ENCODE data around the gene HOXD9.

The HOXD9 gene

DNA sequence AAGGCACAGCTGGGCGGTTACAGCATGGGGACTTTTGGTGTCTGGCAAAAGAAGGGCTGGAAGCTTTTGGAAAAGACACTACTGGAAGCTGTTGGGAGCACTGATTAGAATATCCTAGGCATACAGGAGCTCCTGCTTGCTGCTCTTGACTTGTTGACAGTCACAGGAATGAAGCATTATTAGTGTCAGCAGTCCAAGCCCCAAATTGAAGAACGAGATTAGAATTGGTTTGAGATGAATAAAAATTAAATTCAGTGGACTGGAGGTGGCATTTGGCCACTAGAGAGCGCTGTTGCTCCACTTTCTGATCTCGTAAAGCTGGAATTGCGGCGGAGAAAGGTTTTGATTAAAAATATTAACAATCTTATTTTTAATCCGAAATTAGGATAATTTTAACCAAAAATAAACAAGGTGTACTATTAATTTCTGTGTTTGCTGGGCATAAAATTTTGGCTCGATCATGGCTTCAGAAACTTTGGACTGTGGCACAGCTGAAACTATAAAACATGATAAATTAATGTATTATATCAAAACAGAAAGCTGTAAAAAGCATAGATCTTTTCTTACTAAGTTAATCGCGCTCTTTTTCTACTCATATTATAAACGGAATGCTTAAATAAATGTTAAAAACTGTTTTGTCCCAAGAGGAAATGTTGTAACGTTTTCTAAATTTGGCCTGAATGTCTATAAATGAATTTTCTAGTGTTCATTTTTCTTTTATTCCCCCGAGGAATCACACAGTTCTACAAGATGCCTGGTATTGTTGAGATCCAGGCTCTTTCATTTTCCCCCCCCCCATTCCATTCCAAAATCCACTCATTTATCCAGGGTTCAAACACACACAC lies 4.6 kb downstream of the HOXD9 start:
- peak; percentile 66 for DNase-seq

DNA sequence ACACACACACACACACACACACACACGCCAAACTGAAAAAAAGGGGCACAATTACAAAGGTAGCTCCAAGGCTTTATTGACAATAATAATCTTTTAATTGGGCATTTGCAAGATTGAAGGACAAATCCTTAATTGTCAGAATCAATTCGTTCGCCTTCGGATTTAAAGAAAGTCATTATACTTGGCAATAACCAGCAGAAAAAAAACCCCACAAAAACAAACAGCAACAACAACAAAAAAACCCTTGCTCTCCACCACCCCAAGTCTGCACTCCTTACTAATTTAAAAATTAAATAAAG lies 5.2 kb downstream of the HOXD9 start:
- DNase-seq = no peak

DNA sequence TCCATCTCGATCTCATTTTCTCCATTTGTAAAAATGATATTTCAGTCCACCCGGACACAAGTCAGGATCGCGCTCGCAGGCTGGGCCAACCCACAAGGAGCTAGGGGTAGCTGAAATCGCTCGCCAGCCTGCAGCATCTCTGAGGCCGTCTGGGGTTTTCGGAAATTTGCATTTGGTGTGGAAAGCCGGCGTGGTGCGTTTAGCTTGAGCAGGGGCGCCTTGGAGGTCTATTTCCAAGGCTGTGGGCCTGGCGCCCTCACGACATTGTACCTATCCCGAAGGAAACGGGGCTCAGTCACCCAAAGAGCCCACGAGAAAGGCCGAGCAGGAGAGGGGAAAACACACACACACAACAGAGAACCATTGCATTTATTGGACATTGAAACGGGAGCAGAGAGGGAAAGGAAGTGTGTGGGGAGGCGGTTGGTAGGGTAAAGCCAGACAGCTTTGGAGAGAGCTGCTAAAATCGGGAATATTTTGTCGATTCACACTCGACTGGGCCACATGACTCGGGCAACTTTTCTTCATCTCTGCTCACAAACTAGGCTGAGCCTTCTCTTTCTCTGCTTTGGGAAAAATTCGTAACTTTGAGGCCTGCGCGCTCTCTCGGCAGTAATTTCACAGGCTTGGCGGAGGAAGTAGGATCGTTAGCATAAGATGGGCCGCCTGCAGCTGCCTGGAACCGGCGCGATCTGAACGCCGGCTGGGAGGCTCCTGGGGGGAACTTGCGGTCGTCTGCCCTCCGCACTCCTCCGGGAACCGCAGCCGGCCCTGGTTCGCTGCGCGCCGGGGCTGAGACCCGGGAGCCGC lies 5.9 kb downstream of the HOXD9 start:
- no peak for DNase-seq

DNA sequence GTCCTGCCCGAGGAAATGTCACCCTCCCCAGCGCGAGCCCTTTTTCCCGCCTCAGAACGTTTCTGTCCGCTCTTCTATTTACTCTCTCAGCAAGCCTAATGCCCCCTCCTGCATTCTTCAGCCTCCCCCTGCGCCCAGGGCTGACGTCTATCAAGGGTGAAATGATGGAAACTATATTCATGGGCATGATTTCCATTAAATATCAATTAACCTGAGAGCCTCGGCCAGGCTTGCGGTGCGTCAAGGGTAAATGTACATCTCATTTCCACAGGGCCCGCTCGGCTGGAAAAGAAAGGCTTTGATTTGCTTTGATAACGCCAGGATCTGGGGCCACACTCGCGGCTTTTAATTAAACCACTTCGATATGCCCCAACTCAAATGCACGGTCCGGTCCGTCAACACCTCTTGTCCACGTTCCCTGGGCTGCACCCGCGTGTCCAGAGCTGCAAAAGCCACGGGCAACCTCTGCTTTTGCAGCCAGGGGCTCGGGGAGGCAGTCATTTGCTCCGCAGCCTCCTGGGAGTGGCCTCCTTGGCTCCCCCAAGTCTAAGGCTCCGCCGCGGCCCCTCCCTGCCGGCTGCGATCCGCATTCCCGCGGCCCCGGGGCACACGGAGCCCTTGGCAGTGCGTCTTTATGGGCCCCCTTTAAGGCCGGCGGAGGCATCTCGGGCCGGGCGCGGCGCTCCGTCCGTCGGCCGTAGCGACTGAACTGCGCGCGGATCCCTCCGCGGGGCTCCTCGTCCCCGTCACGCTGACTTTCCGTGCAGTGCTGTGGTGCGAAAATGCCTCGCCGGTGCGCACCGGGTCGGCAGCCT lies 6.7 kb downstream of the HOXD9 start, which contains the start of gene HOXD8:
TSS of gene HOXD8 (plus strand) at position 724 of the 815 bp plus-strand sequence. CDS start 662 bp downstream, outside the sequence.
- peak; percentile 34 for DNase-seq

DNA sequence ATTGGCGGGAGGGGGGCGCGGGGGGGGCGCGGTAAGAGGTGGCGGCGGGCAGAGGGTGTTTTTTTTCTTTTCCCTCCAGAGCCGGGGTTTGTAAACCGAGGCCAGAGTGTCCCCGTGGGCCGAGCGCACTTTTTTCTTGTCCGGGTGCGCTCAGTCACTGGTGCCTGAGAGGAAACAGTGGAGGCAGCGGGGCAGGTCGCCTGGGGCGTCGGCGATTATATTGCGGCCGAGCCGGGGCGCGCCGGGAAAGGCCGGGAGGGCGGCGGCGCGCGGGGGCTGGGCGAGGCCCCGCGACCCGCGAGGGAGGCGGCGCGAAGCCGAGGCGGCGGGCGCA lies 7.3 kb downstream of the HOXD9 start:
- DNase-seq = no peak

DNA sequence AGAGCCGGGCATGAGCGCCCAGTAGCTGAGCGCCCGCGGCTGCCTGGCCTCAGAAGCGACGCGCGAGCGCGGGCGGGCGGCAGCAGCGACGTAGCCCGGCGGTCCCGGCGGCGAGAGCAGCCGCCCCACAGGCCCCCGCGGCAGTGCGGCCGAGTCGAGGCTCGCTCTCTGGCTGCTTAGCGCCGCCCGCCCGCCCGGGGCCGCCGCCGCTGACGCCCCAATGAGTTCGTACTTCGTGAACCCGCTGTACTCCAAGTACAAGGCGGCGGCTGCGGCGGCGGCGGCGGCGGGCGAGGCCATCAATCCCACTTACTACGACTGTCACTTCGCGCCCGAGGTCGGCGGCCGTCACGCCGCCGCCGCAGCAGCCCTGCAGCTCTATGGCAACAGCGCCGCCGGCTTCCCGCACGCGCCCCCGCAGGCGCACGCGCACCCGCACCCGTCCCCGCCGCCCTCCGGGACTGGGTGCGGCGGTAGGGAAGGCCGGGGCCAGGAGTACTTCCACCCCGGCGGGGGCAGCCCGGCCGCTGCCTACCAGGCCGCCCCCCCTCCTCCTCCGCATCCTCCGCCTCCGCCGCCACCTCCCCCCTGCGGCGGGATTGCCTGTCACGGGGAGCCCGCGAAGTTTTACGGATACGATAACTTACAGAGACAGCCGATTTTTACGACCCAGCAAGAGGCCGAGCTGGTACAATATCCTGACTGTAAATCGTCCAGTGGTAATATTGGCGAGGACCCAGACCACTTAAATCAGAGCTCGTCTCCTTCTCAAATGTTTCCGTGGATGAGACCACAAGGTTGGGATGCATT lies 7.8 kb downstream of the HOXD9 start:
- peak; percentile 29 for DNase-seq

DNA sequence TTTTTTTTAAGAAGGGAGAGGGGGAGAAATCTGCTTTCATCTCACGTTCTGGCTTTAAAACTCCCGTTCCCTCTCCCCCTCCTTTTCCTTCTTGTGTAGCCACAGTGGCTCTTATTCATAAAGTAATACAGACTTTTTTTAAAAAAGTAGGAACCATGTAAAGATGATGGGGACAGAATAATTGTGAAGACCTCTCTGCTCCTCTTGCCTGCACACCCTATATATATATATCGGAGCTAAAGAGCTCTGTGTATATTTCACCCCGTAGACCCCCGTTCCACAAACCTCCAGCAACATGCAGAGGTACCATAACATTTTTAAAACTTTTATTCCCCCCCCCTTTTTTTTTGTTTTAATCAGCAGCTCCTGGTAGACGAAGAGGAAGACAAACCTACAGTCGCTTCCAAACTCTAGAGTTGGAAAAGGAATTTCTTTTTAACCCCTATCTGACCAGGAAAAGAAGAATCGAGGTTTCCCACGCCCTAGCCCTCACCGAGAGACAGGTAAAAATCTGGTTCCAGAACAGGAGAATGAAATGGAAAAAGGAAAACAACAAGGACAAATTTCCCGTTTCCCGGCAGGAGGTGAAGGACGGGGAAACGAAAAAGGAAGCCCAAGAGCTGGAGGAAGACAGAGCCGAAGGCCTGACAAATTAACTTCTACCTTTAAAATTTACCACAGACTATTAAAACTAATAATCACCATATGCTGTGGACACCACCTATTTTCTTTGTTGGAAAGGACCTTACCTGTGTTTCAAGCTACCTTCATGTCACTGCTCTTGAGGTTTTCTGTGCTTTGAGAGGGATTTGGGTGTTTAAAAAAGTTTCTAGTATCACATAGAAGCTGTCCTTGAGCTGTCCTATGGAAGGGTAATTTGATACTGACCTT lies 8.7 kb downstream of the HOXD9 start:
- no peak for DNase-seq

DNA sequence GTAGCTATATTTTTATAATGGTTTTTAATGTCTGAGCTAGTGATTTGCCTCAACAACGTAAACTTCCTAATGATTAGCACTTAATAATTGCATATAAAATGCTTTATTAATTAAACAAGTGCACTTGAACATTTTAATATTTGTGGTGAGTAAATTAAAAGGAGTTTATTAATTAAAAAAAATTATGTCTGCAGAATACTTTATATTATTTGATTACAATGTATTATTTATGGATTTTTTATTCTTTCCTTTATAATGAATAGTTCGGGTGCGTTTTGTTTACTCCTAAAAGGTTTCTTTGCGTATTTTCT lies 9.3 kb downstream of the HOXD9 start:
- no peak for DNase-seq

DNA sequence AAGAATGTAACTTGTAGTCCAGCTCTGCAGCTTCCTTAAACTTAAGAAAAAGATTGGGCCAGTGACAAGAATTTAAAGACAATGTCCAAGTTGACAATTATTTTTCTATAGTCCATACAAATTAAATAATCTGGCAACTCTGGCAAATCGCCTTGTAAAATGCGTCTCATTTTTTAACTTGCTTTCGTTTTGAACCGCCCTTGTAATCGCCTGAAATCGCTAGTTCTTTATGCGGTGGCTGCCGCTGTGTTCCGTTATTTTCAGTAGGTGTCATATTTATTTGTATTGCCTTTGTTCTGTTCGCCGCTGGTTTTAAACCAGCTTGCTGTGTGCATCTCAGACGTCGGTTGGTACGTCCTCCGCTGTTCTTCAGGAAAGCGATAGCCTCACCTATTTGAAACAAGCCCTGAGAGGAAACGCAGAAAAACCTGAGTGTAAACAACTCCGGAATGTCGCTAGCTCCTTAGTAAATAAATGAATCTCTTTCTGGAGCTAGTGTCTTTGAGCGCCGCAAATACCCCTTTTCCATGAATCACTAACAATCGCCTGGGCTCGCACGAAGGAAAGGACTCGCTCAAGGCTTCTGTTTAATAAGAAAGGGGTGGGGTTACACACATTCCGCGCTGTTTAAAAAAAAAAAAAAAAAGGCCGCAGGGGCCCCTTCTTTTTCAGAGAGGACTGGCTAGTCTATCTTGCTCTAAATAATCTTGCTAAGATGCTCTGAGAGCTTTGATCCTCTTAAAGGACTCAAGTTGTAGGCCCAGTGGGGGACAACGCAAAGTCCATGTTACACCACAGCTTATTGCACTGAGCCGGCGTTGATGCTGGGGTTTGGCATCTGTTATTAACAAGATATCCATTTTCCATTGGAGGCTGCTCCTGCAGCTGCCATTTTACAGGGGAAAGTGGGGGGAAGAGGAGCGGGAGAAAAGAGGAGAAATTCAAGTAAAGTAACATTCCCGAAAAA lies 10.0 kb downstream of the HOXD9 start:
- no peak for DNase-seq

DNA sequence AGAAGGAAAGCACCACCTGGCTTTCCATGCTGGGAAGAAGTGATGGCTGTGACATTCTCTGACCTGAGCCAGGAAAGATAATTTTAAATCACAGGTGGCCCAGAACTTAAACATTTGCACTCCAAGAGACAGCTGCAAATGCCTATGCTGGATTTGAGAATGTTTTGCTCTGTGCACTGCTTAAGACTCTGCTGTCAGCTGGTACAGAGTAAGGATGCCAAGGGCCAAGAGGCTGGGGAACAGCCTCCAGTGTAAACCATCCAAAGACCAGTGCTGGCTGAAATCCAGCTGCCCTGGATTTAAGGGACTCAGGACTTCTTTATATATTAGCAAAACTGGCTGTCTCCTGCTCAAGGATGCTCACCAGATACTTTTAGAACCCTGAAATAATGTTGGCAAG lies 10.9 kb downstream of the HOXD9 start:
- DNase-seq = no peak

DNA sequence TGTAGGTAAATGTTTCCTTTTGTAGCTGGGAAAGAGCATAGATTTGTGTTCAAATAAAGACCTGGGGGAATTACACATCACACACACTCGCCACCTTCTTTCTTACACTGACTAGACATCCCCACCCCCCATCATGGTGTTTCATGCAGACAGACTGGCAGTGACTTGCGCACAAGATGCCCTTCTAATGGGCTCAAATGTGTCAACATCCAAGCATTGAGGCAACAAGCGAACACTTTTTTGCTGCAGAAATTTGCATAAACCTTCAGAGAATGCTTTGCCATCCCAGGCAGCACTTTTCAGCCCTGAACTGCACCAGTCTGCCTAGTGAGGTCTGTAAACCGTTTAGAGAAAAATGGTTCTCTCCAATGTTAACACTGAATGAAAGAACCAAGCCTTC lies 11.5 kb downstream of the HOXD9 start:
- no peak for DNase-seq

DNA sequence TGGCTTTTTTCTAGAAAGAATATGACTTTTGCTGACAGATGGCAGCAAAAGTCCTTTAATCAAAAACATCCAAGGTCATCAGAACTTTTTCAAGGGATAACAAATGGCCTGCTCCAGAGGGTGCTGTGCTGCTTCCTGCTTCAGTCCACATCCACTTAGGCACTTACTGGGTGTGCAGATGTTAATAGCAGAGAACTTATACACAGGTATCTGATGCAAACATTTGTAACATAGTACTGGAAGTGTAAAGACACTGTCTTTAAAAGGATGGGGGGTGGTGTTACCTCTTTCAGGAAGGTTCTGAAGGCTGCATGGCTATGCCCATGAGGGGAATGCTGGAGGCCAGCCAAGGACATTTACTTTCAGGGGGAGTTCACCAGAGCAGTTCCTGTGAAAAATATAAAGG lies 12.5 kb downstream of the HOXD9 start:
- peak; percentile 49 for DNase-seq

DNA sequence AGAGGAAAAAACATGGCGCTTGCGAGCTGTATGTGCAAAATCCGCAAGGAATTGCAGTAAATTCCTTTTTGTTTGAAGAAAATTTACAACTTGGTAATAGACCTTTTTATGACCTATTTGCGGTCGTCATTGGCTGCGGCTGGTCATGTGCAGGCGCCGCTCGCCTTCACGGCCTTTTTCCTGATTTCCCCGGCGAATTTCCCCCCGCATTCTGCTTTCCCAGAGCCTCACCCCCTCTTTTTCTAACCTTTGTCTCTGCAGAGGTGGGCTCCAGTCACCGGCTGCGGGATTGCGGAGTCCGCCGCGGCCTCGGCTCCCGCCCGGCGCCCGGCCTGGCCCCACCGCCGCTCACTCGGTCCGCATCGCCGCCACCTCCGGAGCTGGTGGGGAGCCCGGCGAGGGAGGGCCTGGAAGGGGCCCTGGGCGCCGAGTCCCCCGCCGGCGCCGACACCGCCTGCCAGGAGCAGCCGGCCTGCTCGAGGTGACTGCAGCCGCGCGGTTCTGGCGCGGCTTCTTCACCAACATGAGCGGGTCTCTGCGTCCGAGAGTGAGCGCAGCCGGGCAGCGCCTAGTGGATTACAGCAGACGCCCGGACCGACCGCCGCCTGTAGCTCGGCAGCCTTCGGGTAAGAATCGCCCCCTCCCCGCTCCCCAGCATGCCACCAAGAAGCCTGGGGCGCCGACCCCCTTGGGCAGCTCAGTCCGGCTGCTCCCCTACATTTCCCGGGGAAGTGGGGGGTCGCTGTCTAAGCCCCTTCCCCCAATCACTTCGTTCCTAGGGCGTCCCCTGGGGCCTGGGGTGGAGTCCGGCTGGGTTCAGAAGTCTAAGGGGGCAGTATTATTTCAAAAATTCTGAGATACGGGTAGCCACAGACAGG lies 14.1 kb downstream of the HOXD9 start:
- no peak for DNase-seq

DNA sequence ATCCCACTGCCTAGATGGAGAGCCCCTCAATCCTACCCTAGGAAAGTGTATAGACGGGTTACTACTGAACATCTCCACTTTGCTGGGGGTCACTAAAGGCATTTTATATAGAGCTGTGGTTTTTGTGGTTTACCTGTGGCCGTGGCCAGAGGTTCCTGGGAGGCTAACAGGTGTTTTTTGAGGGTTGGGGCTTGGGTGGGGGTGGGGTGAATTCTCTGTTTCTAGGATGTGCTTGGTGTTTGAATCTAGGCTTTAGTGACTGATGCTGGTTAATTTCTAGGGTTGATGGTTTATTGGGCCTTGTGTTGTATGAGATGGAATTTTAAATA lies 14.7 kb downstream of the HOXD9 start:
- no peak for DNase-seq

DNA sequence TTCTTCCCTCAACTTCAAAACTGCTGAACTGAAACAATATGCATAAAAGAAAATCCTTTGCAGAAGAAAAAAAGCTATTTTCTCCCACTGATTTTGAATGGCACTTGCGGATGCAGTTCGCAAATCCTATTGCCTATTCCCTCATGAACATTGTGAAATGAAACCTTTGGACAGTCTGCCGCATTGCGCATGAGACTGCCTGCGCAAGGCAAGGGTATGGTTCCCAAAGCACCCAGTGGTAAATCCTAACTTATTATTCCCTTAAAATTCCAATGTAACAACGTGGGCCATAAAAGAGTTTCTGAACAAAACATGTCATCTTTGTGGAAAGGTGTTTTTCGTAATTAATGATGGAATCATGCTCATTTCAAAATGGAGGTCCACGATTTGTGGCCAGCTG lies 15.4 kb downstream of the HOXD9 start:
- no peak for DNase-seq

DNA sequence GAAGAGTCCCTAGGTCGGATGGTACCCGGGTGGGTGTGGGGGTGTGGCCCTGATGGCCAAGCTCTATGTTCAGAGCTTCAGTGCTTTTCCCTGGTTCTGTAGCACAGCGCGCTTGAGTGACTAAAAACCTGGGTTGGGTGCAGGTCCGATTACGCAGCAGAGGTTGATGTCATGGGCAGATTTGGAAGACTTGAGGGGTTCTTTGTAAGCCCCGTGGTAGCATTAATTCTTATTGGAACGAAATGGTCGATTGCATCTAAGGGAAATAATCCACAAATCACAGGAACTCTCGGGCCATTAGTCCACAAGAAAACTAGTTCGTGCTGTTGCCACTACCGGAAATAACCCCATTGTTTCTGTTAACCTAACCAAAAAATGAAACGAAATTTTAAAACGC lies 16.0 kb downstream of the HOXD9 start:
- peak; percentile 60 for DNase-seq

DNA sequence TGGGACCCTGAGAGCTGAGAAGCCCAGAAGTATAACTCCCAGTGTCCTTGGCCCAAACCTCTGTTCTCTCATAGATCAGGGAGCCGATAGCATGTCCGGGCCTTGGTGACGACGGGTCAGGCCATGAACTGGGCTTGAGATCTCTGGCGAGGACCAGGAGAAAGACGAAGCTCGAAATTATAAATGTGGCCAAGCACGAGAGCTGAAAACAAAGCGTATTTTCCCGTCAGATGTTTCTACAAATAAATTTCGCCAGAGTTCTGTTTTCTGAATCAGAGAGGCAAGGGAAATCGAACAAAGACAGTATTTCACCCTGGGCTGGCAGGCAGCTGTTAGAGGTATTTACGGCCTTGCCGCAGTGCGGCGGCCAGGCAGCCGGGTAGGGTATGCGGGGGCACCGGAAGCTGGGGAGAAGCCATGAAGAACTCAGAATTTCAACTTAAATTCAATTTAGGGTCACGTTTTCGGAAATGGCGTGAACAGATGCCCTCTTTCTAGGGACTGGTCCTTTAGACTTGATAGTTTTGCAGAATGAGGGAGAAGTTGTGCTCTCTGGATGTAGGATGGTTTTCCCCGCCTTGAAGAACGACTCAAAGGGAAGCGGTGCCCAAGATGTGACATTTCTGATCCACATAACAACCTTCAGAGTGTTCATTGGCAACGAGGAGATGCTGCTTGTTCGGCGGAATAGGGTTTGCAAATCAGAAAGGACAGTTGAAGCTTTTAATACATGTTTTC lies 16.6 kb downstream of the HOXD9 start:
- peak; percentile 58 for DNase-seq

DNA sequence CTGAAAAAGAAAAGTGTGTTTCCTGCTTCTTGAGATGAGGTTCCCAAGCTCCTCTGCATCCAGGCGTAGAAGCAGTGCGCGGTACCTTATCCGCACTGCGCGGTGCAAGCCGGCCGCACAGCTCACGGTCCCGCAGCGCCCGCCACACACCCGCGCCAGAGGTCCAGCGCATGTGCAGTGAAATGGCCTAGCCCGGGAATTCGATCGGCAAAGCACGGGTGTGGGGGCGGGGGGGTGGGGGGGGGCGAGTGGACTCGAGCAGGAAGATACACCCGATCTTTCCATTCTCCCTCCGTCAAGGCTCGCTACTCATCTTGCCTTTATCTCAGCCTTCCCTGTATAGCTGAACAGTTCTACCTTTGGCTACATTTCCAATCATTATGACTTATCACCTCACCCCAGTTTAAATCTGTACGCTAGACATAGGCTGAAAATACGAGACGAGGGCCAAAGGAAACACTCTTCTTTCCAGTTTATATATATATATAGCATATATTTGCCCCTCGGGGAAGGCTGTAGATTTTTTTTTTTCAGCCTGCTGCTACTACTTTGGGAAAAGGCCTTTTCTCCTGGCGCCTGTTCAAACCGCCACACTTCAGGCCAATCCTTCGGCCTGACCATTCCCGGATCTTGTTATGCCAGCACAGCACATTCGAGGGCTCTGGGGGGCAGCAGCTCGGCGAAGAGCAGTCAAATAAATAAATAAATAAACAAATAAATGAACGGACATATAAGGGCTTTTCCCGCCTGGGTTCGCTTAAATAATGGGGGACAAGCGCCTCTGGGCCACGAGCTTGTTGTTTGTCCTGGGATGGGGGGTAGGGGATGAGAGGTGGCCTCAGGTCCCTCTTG lies 17.4 kb downstream of the HOXD9 start:
- DNase-seq = peak; percentile 29

Data from kidney glomerular epithelial cell (primary cell).